OCI-LY7 (cell line): ENCODE data around the gene TDRD7. TPM values are rescaled to one million over a fixed set of nuclear protein-coding genes. Genes with fewer than 3 reads are reported as not detected.

ENCODE experiments used
- BruUV-seq: library from RNA; stranded (reverse); fragments of 400-500 nt; replicated peaks from 2 replicates; lab custom pipeline; 2021; lab: Mats Ljungman, UMichigan
- CTCF ChIA-PET: fragments of 300-600 bp; sonication (Branson Sonifier 250); formaldehyde crosslinking; loops from one replicate; lab custom pipeline; 2022; ENCODE audit warnings: antibody characterized with exemption; ENCODE audit not compliant: unreplicated experiment; lab: Charles Lee
- POLR2A ChIA-PET: fragments of 300-600 bp; sonication (Branson Sonifier 250); formaldehyde crosslinking; loops from one replicate; lab custom pipeline; 2022; ENCODE audit warnings: antibody characterized with exemption; lab: Charles Lee
- DNase-seq: peaks from one replicate; pipeline ENCODE4 v3.0.0-alpha.2; 2015; ENCODE audit warnings: low spot score
- H2AFZ ChIP-seq: fragments of 200-600 bp; sonication (generic), shearing (Covaris generic); 2 replicates; pipeline ENCODE4 v1.6.1; 2014; ENCODE audit warnings: mild to moderate bottlenecking, antibody characterized with exemption, low read length, moderate library complexity
- H3K27ac ChIP-seq: fragments of 200-600 bp; sonication (generic); 2 replicates; pipeline ENCODE4 v1.5.1; 2014; ENCODE audit warnings: mixed run types, low read depth, mild to moderate bottlenecking, moderate library complexity, low read length, inconsistent platforms; ENCODE audit not compliant: poor library complexity, severe bottlenecking
- H3K36me3 ChIP-seq: fragments of 200-600 bp; sonication (generic); 2 replicates; pipeline ENCODE4 v1.6.1; 2014; ENCODE audit warnings: mild to moderate bottlenecking, antibody characterized with exemption, low read length, moderate library complexity, mixed read lengths; ENCODE audit not compliant: insufficient read depth
- H3K4me1 ChIP-seq: fragments of 200-600 bp; sonication (generic); 2 replicates; pipeline ENCODE4 v1.5.1; 2014; ENCODE audit warnings: mild to moderate bottlenecking, low read length; ENCODE audit not compliant: insufficient read depth, poor library complexity, severe bottlenecking
- H3K4me2 ChIP-seq: fragments of 200-600 bp; sonication (generic); 2 replicates; pipeline ENCODE4 v1.6.1; 2014; ENCODE audit warnings: mild to moderate bottlenecking, low read length
- H3K4me3 ChIP-seq: fragments of 200-600 bp; sonication (generic); 2 replicates; pipeline ENCODE4 v1.5.1; 2014; ENCODE audit warnings: mild to moderate bottlenecking, low read depth, low read length; ENCODE audit not compliant: poor library complexity, severe bottlenecking
- H3K79me2 ChIP-seq: fragments of 200-600 bp; sonication (generic); 2 replicates; pipeline ENCODE4 v1.6.1; 2016; ENCODE audit warnings: low read depth, mild to moderate bottlenecking, low read length, moderate library complexity, mixed read lengths; ENCODE audit not compliant: insufficient read depth
- H3K9me2 ChIP-seq: fragments of 200-600 bp; sonication (generic); 2 replicates; pipeline ENCODE4 v1.6.1; 2016; ENCODE audit warnings: mild to moderate bottlenecking, low read length, mixed read lengths; ENCODE audit not compliant: insufficient read depth
- H3K9me3 ChIP-seq: fragments of 200-600 bp; sonication (generic); 2 replicates; pipeline ENCODE4 v1.6.1; 2014; ENCODE audit warnings: mild to moderate bottlenecking, mixed run types, low read length, mixed read lengths
- H4K20me1 ChIP-seq: fragments of 200-600 bp; sonication (generic); 2 replicates; pipeline ENCODE4 v1.6.1; 2014; ENCODE audit warnings: mild to moderate bottlenecking, antibody characterized with exemption, low read length, moderate library complexity, mixed read lengths; ENCODE audit not compliant: insufficient read depth
- CTCF ChIP-seq: fragments of 200-600 bp; sonication (generic); conservative IDR thresholded peaks from 2 replicates; pipeline ENCODE4 v1.5.1; 2014; ENCODE audit warnings: mild to moderate bottlenecking, antibody characterized with exemption, low read length, moderate library complexity, mixed read lengths
- EZH2phosphoT487 ChIP-seq: fragments of 200-600 bp; sonication (generic); IDR thresholded peaks from 2 replicates; pipeline ENCODE4 v1.6.1; 2018; ENCODE audit warnings: low read depth, borderline replicate concordance, mild to moderate bottlenecking, mixed run types, antibody characterized with exemption, low read length, moderate library complexity, mixed read lengths
- intact Hi-C: fragments of 100-400 bp; cut with micrococcal nuclease; formaldehyde crosslinking; loops from one replicate; pipeline ENCODE4 v1.10.0; 2022; ENCODE audit not compliant: unreplicated experiment
- total RNA-seq, 2 experiments: library from RNA; depleted of rRNA in 1 of 2; stranded (reverse); fragments of >200 nt in 1 of 2; shearing (Covaris generic) in 1 of 2; gene quantifications; 2 replicates each; pipeline ENCODE4 v1.2.3, GENCODE V29; 2014 to 2022

Gene TDRD7
- total RNA-seq, 2 experiments from 2014 or later, result 4.0 to 6.1 TPM

GRCh38 chr9:97367729-97368128 is 44.2 kb upstream of the TDRD7 start:
- CTCF ChIA-PET, result no interaction called here
- no peaks in the 10 kb centered on the region for H3K9me2 ChIP-seq
- no peaks in the 10 kb centered on the region for H3K79me2 ChIP-seq
- TF ChIP-seq CTCF (no peak), EZH2phosphoT487 (no peak)
- no peak overlapping the region for H3K4me3 ChIP-seq
- POLR2A ChIA-PET, result no interaction called here
- H3K4me1 ChIP-seq, result no peaks in the 10 kb centered on the region
- BruUV-seq, result no TSS peak
- H4K20me1 ChIP-seq, result no peaks in the 10 kb centered on the region
- no peaks in the 10 kb centered on the region for H3K36me3 ChIP-seq
- H2AFZ ChIP-seq, result no peak overlapping the region
- no peak overlapping the region for H3K4me2 ChIP-seq
- H3K27ac ChIP-seq, result no peak overlapping the region
- DNase-seq, result no peak
- intact Hi-C loops, result no loop called here
- H3K9me3 ChIP-seq, result peaks cover 13% of the 10 kb centered on the region; the same call in 1 of the 2 replicates

- intact Hi-C loops, result no loop called here
- H3K36me3 ChIP-seq, result no peaks in the 10 kb centered on the region
- ChIA-PET POLR2A (no interaction called here), CTCF (no interaction called here)
- no peak for DNase-seq
- no peaks in the 10 kb centered on the region for H4K20me1 ChIP-seq
- no peak for TF ChIP-seq CTCF
- no peak for TF ChIP-seq EZH2phosphoT487
- peaks cover 13% of the 10 kb centered on the region; the same call in 1 of the 2 replicates for H3K9me3 ChIP-seq
- H3K4me2 ChIP-seq, result no peak overlapping the region
- BruUV-seq, result no TSS peak
- no peak overlapping the region for H2AFZ ChIP-seq
- no peaks in the 10 kb centered on the region for H3K9me2 ChIP-seq
- H3K27ac ChIP-seq, result no peak overlapping the region
- no peaks in the 10 kb centered on the region for H3K79me2 ChIP-seq
- H3K4me1 ChIP-seq, result no peaks in the 10 kb centered on the region
- no peak overlapping the region for H3K4me3 ChIP-seq
Observed at GRCh38 chr9:97368964-97369363, 42.9 kb upstream of the TDRD7 start.

DNA sequence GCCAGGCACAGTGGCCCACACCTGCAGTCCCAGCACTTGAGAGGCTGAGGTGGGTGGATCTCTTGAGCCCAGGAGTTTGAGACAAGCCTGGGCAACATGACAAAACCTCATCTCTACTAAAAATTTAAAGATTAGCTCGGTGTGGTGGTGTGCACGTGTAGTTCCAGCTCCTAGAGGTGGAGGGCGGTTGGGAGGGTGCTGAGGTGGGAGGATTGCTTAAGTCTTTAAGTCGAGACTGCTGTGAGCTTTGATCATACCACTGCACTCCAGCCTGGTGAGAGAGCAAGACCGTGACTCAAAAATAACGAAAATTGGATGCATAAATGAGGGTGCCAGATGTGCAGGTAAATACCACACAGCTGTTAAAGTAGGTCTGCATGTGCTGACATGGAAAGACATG is 39.3 kb upstream of the TDRD7 start:
- ChIA-PET POLR2A (no interaction called here), CTCF (no interaction called here)
- H3K79me2 ChIP-seq, result no peaks in the 10 kb centered on the region
- DNase-seq, result no peak
- no peaks in the 10 kb centered on the region for H3K36me3 ChIP-seq
- no peak overlapping the region for H3K4me2 ChIP-seq
- no peak overlapping the region for H2AFZ ChIP-seq
- no peak overlapping the region for H3K27ac ChIP-seq
- no peaks in the 10 kb centered on the region for H4K20me1 ChIP-seq
- H3K4me1 ChIP-seq, result no peaks in the 10 kb centered on the region
- H3K9me2 ChIP-seq, result no peaks in the 10 kb centered on the region
- H3K9me3 ChIP-seq, result peaks cover 13% of the 10 kb centered on the region; the same call in 1 of the 2 replicates
- intact Hi-C loops, result loop anchor here (1.0 kb wide), 1 partner anchor 515 kb away; no protein-coding TSS in a partner anchor
- no peak overlapping the region for H3K4me3 ChIP-seq
- TF ChIP-seq CTCF (no peak), EZH2phosphoT487 (no peak)
- BruUV-seq, result no TSS peak
